Measurements from ENCODE around the gene KCNH1.
A peak's percentile ranks its signal among the peaks of the same experiment; 100 is the strongest.

Gene KCNH1, protein sequence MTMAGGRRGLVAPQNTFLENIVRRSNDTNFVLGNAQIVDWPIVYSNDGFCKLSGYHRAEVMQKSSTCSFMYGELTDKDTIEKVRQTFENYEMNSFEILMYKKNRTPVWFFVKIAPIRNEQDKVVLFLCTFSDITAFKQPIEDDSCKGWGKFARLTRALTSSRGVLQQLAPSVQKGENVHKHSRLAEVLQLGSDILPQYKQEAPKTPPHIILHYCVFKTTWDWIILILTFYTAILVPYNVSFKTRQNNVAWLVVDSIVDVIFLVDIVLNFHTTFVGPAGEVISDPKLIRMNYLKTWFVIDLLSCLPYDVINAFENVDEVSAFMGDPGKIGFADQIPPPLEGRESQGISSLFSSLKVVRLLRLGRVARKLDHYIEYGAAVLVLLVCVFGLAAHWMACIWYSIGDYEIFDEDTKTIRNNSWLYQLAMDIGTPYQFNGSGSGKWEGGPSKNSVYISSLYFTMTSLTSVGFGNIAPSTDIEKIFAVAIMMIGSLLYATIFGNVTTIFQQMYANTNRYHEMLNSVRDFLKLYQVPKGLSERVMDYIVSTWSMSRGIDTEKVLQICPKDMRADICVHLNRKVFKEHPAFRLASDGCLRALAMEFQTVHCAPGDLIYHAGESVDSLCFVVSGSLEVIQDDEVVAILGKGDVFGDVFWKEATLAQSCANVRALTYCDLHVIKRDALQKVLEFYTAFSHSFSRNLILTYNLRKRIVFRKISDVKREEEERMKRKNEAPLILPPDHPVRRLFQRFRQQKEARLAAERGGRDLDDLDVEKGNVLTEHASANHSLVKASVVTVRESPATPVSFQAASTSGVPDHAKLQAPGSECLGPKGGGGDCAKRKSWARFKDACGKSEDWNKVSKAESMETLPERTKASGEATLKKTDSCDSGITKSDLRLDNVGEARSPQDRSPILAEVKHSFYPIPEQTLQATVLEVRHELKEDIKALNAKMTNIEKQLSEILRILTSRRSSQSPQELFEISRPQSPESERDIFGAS

DNA sequence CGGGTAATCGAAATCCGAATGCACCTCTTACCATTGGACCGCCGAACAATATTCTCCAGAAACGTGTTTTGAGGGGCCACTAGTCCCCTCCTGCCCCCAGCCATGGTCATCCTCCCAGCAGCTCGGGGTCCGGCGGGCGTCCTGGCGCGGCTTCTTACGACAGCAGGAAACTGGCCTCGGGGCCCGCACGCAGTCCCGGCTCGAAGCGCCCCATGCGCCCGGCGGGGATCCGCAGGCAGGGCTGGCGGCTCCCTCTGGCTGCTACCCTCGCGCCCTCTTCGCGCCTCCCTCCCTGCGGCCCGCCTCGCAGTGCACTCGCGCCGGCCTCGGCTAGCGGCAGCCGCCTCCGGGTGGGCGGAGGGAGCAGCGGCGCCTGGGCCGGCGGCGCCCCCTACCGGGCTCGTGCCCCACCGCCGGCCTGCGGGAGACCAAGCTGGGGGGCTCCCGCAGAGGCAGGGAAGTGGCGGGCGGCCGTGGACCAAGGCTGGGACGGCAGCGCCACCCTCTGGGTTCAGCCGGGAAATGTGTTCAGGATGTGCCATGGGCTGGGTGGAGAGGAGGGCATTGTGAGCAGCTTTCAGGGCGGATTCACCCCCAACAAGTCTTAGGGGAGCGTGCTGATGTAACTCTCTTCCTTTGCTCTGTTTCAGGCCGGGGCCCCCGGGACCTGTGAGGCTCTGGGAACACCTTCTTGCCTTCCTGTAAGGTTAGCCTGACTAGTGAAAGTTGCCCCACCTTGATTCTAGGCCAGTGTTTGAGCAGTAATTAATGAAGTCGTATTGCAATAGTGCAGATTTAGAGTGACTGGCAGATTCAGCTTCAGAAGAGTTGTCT lies at the start of gene KCNH1:
Gene KCNH1, minus strand, starts transcription at position 313 of the 834 bp plus-strand sequence. Its CDS starts 203 bp downstream, at position 110.
- peak in 54 of 56 donors; percentile 53 to 95 (median 86) for DNase-seq

- DNase-seq: no peak
Observed at GRCh38 chr1:211182746-211183145, 48.8 kb upstream of the KCNH1 start.

- no peak for DNase-seq
Observed at GRCh38 chr1:211174375-211174774, 40.4 kb upstream of the KCNH1 start.

GRCh38 chr1:211172657-211173056 lies 38.7 kb upstream of the KCNH1 start:
- no peak for DNase-seq

GRCh38 chr1:211169353-211169752 lies 35.4 kb upstream of the KCNH1 start:
- no peak for DNase-seq

- no peak for DNase-seq
Observed at GRCh38 chr1:211158866-211159265, 24.9 kb upstream of the KCNH1 start.

GRCh38 chr1:211155040-211155439 lies 21.1 kb upstream of the KCNH1 start:
- DNase-seq: no peak

GRCh38 chr1:211153932-211154331 lies 20.0 kb upstream of the KCNH1 start:
- DNase-seq: no peak

DNA sequence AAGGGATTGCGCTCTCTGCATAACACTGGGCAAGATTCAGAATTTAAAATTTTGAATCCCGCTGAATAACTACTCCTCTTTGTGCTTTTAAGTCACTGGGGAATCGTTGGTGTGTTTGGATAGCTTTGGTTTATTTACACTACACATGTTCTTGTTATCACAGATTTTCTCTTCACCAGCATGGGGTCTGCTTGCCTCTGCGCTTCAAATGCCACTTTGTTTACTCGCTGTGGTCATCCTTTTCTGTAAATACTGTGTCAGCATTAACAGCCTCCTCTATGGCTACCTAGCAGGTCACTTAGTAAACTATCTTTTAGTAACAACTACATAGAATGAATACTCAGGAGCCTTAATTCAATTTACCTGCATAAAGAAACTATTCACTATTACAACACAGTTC lies 14.4 kb upstream of the KCNH1 start:
- DNase-seq: no peak

DNA sequence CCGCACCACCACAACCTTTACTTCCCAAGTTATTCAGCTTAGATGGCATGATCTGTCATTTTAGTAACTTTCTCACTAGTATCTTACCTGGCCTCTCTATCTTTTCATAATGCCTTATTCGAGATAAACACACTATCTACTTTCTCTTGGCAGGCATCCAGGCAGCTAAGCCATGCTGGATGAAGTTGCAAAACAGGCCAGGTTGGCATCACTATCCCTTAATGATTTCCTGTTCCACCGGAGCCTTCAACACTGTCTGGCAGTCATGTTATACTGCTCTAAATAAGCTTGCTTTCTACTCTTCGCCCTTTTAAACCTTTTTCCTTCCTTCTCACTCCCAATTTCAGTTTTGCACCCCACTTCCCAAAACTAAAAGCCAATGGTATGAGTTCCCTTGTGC lies 12.0 kb upstream of the KCNH1 start:
- DNase-seq: no peak

DNA sequence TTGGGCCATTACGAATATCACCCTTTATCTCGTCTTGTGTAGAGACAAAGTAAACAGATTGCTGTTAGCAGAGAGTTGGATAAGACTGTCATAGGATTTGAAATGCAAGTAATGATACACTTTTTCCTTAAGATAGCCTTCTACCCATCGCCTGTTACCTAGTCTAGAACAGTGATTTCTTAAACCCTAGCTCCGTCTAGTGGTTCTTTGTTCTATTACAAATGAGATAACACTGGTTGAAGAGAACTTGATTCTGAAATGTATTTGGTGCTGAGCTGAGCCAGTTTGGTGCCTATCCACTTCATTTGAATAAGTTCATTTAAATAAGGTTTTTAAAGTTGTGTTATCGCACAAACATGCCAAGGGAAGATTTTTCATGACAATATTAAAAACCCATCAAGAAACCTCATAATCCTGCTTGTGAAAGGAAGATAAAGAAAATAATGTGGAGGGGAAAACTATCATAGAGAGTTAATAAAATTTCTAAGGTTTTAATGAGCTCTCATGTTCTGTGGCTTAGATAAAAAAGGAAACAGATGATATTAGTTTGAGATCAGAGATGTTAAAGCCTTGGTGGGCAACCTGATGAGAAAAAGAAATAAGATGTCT lies 1.5 kb upstream of the KCNH1 start:
- no peak for DNase-seq

GRCh38 chr1:211133393-211133835 lies 534 bp downstream of the KCNH1 start:
- DNase-seq: peak in 43 of 56 donors; percentile 29 to 73 (median 53)

DNA sequence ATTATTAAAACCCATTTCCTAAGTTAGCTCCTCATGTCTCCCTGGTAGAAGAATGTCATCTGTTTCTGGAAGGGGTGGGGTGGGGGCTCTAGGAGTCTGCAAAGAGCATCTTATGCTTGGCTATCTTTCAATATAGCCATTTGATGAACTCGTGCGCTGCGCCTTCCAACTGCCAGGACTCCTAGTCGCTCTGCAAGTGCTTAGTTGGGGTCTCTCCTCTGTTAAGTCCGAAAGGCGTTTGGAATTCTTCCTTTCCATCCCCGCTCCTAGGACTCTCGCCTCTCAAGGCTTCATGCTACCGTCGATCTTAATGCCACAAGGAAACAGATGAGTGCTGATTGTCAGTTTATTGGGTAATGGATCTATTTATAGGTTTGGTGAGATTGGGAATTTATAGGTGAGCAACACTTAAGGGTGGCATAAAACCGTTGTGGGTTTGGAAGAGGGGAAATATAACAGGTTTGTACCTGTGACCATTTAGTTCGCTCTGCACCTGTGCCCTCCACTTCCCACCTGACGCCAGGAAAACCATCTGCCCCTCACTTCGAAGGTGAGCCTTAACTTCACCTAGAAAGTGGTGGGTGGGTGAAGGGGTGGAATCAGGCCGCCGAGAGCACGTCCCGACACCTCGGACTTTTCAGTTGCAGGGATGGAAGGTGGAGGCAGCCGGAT lies 1.1 kb downstream of the KCNH1 start:
- DNase-seq: peak in 20 of 56 donors; percentile 1 to 21 (median 6)

DNA sequence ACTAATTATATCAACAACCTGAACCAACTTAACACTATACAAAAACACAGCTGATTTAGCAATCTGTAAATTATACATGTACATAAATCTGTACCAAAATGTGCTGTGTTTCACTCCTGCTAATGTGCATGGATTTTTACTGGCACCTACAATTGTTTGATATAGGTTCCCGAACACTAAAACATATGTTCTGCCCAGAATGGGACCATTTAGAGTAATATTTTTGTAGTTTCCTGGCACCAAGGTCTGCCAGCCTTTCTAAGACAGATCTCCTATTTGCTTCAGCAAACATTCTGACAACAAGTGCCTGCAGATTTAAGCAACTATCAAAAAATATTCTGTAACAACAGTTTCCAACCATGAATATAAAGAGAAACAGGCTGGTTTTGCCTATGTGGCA lies 4.2 kb downstream of the KCNH1 start:
- DNase-seq: no peak

DNA sequence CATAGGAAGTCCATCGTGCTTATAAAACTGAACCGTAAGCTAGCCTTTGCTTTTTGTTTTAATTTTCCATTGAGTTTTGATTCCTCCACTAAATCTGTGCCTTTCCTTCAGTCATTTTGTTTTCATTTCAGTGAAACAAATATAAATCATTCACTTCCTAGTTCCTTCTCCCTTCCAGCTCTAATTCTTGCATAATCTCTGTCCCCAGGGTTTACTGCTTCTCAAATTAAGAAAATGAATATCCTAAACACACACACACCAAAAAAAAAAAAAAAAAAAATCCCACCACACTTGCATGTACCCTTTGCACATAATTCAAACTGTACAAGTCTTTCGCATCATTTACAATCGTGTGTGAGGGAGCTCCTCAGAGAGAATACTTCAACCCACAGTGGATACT lies 6.8 kb downstream of the KCNH1 start:
- no peak for DNase-seq

DNA sequence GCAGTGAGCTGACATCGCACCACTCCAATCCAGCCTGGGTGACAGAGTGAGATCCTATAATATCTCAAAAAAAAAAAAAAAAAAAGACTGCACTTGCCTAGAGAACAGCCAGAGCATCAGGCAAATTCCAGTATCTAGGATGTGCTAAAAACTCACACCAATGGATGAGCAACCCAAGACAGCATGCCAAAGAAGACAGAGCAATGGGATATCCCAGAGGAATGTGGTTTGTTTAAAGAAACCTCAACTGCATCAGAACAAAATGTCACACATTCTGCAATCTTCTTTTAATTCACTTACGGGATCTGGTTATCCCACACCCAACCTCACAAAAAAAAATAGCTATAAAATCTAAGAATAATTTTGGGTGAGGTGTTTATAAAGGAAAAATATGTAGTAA lies 7.3 kb downstream of the KCNH1 start:
- DNase-seq: no peak

- DNase-seq: no peak
Observed at GRCh38 chr1:211118407-211119102, 15.4 kb downstream of the KCNH1 start.

GRCh38 chr1:211114446-211114845 lies 19.5 kb downstream of the KCNH1 start:
- no peak for DNase-seq

DNA sequence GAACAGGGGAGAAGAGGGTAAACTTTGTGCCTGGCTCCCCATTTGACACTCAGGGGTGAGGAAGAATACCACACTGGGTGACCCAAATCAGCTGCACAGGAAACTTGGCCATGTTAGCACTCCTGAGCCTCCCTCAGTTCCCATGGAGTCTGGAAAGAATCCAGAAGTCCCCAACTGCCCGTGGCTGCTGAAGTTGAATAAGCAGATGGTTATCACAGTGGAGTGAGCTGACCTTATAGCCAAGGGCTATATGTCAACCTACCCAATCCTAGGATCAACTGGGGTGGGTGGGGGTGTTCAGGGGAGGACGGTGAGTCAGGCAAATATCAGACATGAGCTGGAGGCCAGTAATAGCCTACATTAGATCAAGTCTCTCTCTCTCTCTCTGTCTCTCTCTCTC lies 20.4 kb downstream of the KCNH1 start:
- DNase-seq: no peak

Data from nucleus accumbens (tissue), 56 donors.